Mesothelial cell of epicardium (in vitro differentiated cells): Measurements from ENCODE around the gene GIMAP8. TPM values are rescaled to one million over a fixed set of nuclear protein-coding genes. Genes with fewer than 3 reads are reported as not detected.

Experiments
- DNase-seq, 2 experiments: peaks; one replicate each; pipeline ENCODE4 v3.0.0; 2021; ENCODE audit warnings: low spot score in 2 of 2; ENCODE audit not compliant: unreplicated experiment in 2 of 2
- H3K27ac Mint-ChIP-seq: 2 replicates; pipeline ENCODE4 v1.8.0; 2021; ENCODE audit warnings: mixed read lengths
- H3K27me3 Mint-ChIP-seq: 2 replicates; pipeline ENCODE4 v1.8.0; 2021; ENCODE audit warnings: low read depth, mixed read lengths
- H3K36me3 Mint-ChIP-seq: 2 replicates; pipeline ENCODE4 v1.8.0; 2021; ENCODE audit warnings: mixed read lengths
- H3K4me1 Mint-ChIP-seq: 2 replicates; pipeline ENCODE4 v1.8.0; 2021; ENCODE audit warnings: mixed read lengths
- H3K4me3 Mint-ChIP-seq: 2 replicates; pipeline ENCODE4 v1.8.0; 2021; ENCODE audit warnings: mild to moderate bottlenecking, moderate library complexity, mixed read lengths
- H3K9me3 Mint-ChIP-seq: 2 replicates; pipeline ENCODE4 v1.8.0; 2021; ENCODE audit warnings: mixed read lengths
- CTCF ChIP-seq: fragments of 200-600 bp; sonication (generic); IDR thresholded peaks from one replicate; pipeline ENCODE4 v1.5.0; 2021; ENCODE audit warnings: antibody characterized with exemption; ENCODE audit not compliant: unreplicated experiment
- total RNA-seq: library from RNA; stranded (reverse); gene quantifications from 3 replicates; pipeline ENCODE4 v1.2.1, GENCODE V29; 2021

Gene GIMAP8
- total RNA-seq, 1 donor from 2014 or later: not detected

- H3K27me3 Mint-ChIP-seq: peaks cover 27% of the 10 kb centered on the region
- no peaks in the 10 kb centered on the region for H3K4me1 Mint-ChIP-seq
Measured at GRCh38 chr7:150468241-150468640, 17.8 kb downstream of the GIMAP8 start.

DNA sequence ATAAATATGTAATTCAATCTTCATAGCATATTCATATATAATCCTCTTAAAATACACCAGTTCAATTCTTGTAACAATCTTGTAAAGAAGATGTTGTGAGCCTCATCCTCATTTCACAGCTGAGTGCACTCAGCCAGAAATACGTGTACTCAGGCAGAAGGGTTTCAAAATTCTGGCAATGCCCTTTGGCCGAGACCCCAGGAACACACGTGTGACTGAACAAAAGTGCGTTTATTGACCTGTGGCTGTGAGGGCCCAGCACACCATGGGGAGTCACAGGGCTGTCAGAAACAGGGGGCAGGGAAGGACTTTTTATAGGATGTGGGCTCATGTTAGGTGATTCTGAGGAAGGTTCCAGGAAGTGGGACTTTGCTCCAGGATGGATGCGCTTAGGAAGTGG is 21.5 kb downstream of the GIMAP8 start:
- H3K27ac Mint-ChIP-seq: no peak overlapping the region
- no peaks in the 10 kb centered on the region for H3K4me1 Mint-ChIP-seq
- DNase-seq: no peak
- H3K9me3 Mint-ChIP-seq: peaks cover 13% of the 10 kb centered on the region
- no peak overlapping the region for H3K4me3 Mint-ChIP-seq
- peaks cover 30% of the 10 kb centered on the region for H3K27me3 Mint-ChIP-seq
- H3K36me3 Mint-ChIP-seq: no peaks in the 10 kb centered on the region
- no peak for TF ChIP-seq CTCF

More at GRCh38 chr7:150468241-150468640, 17.8 kb downstream of the GIMAP8 start:
- Mint-ChIP-seq H3K36me3 (no peaks in the 10 kb centered on the region), H3K4me3 (no peak overlapping the region), H3K9me3 (peaks cover 2% of the 10 kb centered on the region), H3K27ac (no peak overlapping the region)
- no peak for DNase-seq
- no peak for TF ChIP-seq CTCF

GRCh38 chr7:150473902-150474301 is 23.5 kb downstream of the GIMAP8 start:
- Mint-ChIP-seq H3K4me3 (no peak overlapping the region), H3K36me3 (no peaks in the 10 kb centered on the region), H3K27ac (no peak overlapping the region), H3K9me3 (peaks cover 13% of the 10 kb centered on the region), H3K27me3 (peaks cover 22% of the 10 kb centered on the region), H3K4me1 (no peaks in the 10 kb centered on the region)
- TF ChIP-seq CTCF: no peak
- DNase-seq: no peak

DNA sequence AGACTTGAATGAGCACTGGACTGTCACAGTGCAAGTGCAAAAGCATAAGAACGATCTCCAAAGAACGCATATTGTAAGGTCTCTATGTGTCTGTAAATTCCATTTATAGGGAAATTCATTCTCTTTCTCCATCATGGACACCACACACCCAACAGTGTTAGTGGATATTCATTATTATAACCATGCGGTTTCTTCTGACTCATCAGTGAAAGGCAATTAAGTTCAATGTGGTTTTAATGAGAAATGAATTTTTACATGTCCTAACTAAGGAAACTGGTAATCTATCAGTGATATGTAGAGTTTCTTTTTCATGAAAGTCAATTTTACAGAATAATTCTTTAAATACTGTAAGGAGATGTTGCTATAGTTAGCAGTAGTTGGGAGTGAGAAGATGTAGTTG is 25.9 kb downstream of the GIMAP8 start:
- Mint-ChIP-seq H3K36me3 (no peaks in the 10 kb centered on the region), H3K4me3 (no peak overlapping the region), H3K9me3 (peaks cover 13% of the 10 kb centered on the region), H3K4me1 (no peaks in the 10 kb centered on the region), H3K27me3 (peaks cover 16% of the 10 kb centered on the region), H3K27ac (no peak overlapping the region)
- TF ChIP-seq CTCF: no peak
- no peak for DNase-seq

GRCh38 chr7:150476819-150477631 is 26.6 kb downstream of the GIMAP8 start:
- Mint-ChIP-seq H3K27ac (no peak overlapping the region), H3K36me3 (no peaks in the 10 kb centered on the region), H3K27me3 (peaks cover 16% of the 10 kb centered on the region), H3K4me1 (no peaks in the 10 kb centered on the region), H3K4me3 (no peak overlapping the region), H3K9me3 (peaks cover 13% of the 10 kb centered on the region)
- TF ChIP-seq CTCF: no peak
- no peak for DNase-seq
